GM12865 (cell line): Measurements from ENCODE around the gene KCNJ6.
"Not testable (repeated sequence)": the region's sequence is repeated elsewhere in the genome, so short reads cannot be mapped to it uniquely, and the experiment has no call there.

Source experiments
- DNase-seq: peaks from one replicate; pipeline ENCODE4 v3.0.0; 2010; ENCODE audit warnings: low read depth
- H3K4me3 ChIP-seq: 2 replicates; pipeline ENCODE4 v1.5.1; 2011; ENCODE audit warnings: mild to moderate bottlenecking, low read depth, low read length, control low read depth
- CTCF ChIP-seq: IDR thresholded peaks from 2 replicates; pipeline ENCODE4 v1.5.1; 2011; ENCODE audit warnings: low read length, control low read depth, low read depth, inconsistent platforms; ENCODE audit not compliant: insufficient read depth; ENCODE audit errors: missing control alignments

KCNJ6 gene

GRCh38 chr21:37734846-37735245, 181.4 kb downstream of the KCNJ6 start:
- no peak for DNase-seq
- no peak for TF ChIP-seq CTCF
- no peak overlapping the region for H3K4me3 ChIP-seq

- no peak for DNase-seq
- TF ChIP-seq CTCF: no peak
- H3K4me3 ChIP-seq: no peak overlapping the region
Observed at GRCh38 chr21:37732927-37733326, 183.3 kb downstream of the KCNJ6 start.

GRCh38 chr21:37724201-37724600, 192.1 kb downstream of the KCNJ6 start:
- TF ChIP-seq CTCF: no peak
- no peak for DNase-seq
- no peak overlapping the region for H3K4me3 ChIP-seq

- no peak for DNase-seq
- peak; percentile 11 for TF ChIP-seq CTCF
Observed at GRCh38 chr21:37717534-37717933, 198.7 kb downstream of the KCNJ6 start.

GRCh38 chr21:37712569-37712934, 203.7 kb downstream of the KCNJ6 start:
- not testable (repeated sequence) for H3K4me3 ChIP-seq, DNase-seq

More at GRCh38 chr21:37717534-37717933, 198.7 kb downstream of the KCNJ6 start:
- no peak overlapping the region for H3K4me3 ChIP-seq

- TF ChIP-seq CTCF: peak; percentile 98
- DNase-seq: peak; percentile 75
- no peak overlapping the region for H3K4me3 ChIP-seq
Observed at GRCh38 chr21:37711836-37712568, 204.3 kb downstream of the KCNJ6 start.

GRCh38 chr21:37711286-37711829, 204.9 kb downstream of the KCNJ6 start:
- no peak for TF ChIP-seq CTCF
- no peak overlapping the region for H3K4me3 ChIP-seq
- no peak for DNase-seq
